GM19099 (cell line): ENCODE measurements around the gene GSTO1.

Experiments used
- POLR2A ChIP-seq: IDR thresholded peaks from 3 replicates; pipeline ENCODE4 v1.6.1; 2011; ENCODE audit warnings: low read depth; ENCODE audit not compliant: insufficient read length; ENCODE audit errors: extremely low read depth

Gene GSTO1

GRCh38 chr10:104306897-104307296 is 52.2 kb downstream of the GSTO1 start:
- no peak for TF ChIP-seq POLR2A

GRCh38 chr10:104307576-104308438 is 53.1 kb downstream of the GSTO1 start:
- TF ChIP-seq POLR2A: no peak

GRCh38 chr10:104308439-104308903 is 53.8 kb downstream of the GSTO1 start:
- no peak for TF ChIP-seq POLR2A

- TF ChIP-seq POLR2A: no peak
These were observed 55.6 kb downstream of the GSTO1 start for GRCh38 chr10:104309980-104310978.

GRCh38 chr10:104311184-104311720 is 56.6 kb downstream of the GSTO1 start:
- TF ChIP-seq POLR2A: no peak

GRCh38 chr10:104314591-104315485 is 60.1 kb downstream of the GSTO1 start:
- TF ChIP-seq POLR2A: no peak

GRCh38 chr10:104315486-104315921 is 60.8 kb downstream of the GSTO1 start:
- TF ChIP-seq POLR2A: no peak

- TF ChIP-seq POLR2A: no peak
These were observed 61.8 kb downstream of the GSTO1 start for GRCh38 chr10:104316321-104317099.
